RWPE1 (cell line): ENCODE data around the gene CD27.

ENCODE experiments used
- CTCF ChIA-PET: fragments of 350-600 bp; sonication (Branson Sonifier 250); formaldehyde crosslinking; extraction: SDS; loops from one replicate; lab custom pipeline; 2021; lab: Yijun Ruan, JAX
- POLR2A ChIA-PET: fragments of 400-600 bp; formaldehyde crosslinking; extraction: SDS; loops from one replicate; lab custom pipeline; 2020; ENCODE audit warnings: antibody characterized with exemption; ENCODE audit not compliant: low non-redundant PET; lab: Yijun Ruan, JAX
- DNase-seq: peaks from one replicate; pipeline ENCODE4 v3.0.0; 2012; ENCODE audit warnings: low spot score
- H3K27ac ChIP-seq: fragments of 450-650 bp; 2 replicates; pipeline ENCODE4 v1.5.1; 2017
- TF ChIP-seq, protein P1 (sequence below): fragments of 450-650 bp; conservative IDR thresholded peaks from 2 replicates; pipeline ENCODE4 v1.5.1; 2017; ENCODE audit warnings: low read depth, mild to moderate bottlenecking

Gene CD27

DNA sequence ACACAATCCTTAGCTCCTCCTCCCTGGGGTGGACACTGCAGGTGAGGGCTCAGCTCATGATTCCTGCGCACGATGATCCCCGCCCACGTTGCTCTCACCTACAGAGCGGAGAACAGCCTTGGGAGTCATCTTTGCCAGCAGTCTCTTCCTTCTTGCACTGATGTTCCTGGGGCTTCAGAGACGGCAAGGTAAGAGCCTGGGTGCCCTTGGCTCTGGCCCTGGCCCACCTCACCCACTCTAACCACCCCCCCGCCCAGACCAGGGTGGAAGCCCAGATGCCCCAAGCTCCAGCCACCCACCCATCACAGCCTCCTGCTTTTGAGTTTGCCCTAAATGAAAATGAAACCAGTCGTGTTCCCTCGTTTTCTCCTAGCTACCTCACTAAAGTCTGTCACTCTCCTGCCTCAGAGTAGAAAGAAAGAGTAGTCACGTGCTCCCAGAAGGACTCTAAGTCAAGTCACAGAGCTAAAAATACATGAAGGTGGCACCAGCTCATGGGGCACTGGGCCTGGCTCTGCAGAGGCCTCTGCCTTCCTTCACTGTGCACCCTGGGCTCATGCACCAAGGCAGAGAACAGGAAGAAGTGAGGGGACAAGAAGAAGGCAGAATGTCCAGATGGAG lies 16.1 kb downstream of the CD27 start:
- DNase-seq: no peak
- no peak overlapping the region for H3K27ac ChIP-seq
- ChIA-PET POLR2A (no interaction called here), CTCF (no interaction called here)
- TF ChIP-seq, protein P1, sequence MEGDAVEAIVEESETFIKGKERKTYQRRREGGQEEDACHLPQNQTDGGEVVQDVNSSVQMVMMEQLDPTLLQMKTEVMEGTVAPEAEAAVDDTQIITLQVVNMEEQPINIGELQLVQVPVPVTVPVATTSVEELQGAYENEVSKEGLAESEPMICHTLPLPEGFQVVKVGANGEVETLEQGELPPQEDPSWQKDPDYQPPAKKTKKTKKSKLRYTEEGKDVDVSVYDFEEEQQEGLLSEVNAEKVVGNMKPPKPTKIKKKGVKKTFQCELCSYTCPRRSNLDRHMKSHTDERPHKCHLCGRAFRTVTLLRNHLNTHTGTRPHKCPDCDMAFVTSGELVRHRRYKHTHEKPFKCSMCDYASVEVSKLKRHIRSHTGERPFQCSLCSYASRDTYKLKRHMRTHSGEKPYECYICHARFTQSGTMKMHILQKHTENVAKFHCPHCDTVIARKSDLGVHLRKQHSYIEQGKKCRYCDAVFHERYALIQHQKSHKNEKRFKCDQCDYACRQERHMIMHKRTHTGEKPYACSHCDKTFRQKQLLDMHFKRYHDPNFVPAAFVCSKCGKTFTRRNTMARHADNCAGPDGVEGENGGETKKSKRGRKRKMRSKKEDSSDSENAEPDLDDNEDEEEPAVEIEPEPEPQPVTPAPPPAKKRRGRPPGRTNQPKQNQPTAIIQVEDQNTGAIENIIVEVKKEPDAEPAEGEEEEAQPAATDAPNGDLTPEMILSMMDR: no peak

GRCh38 chr12:6461401-6462233 lies 16.9 kb downstream of the CD27 start:
- POLR2A ChIA-PET: no interaction called here
- TF ChIP-seq, protein P1: no peak
- DNase-seq: no peak
- no peak overlapping the region for H3K27ac ChIP-seq
- CTCF ChIA-PET: interaction anchor here (1.2 kb wide), 1 partner anchor 96 kb away, joined by 3 read pairs; no protein-coding TSS in a partner anchor

DNA sequence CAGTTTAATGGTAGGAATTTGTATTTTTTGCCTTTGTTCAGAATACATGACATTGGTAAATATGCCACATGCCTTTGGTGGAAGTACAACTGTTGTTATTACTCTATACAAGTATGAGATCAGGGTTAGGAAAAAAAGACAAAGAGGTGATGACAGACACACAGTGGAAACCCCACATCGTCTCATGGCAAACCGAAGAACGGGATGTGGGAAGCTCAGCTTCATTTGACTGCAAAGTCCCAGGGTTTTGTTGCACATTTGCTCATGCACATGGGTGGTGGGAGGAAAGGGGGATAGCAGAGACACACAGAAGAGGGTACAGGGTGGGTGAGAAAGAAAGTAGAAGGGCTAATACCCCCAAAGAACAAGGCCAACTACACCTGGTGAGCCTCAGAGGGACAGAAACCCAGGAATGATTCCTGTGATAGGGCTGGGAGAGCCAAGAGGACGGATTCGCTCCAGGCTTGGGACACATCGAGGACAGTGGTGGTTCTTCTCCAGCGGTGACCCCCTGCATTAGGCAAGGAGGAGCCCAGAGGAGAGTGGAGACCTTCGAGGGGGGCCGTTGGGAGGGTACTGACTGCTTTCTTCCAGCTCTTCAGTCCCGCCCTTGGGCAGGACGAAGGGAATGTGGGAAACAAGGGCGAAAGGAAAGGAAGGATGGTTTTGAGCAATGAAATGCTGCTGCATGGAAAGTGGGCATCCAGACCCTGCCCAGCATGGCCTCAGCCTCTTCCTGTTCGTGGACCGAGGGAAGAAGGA lies 17.7 kb downstream of the CD27 start:
- ChIA-PET CTCF (interaction anchor here (0.8 to 1.2 kb wide), 4 partner anchors 11 to 95 kb away, joined by 3 to 10 read pairs (median 3); partner anchors contain the start of gene TAPBPL), POLR2A (no interaction called here)
- H3K27ac ChIP-seq: no peak overlapping the region
- TF ChIP-seq, protein P1: no peak
- DNase-seq: no peak

- ChIA-PET POLR2A (no interaction called here), CTCF (interaction anchor here (0.8 to 1.2 kb wide), 3 partner anchors 38 to 94 kb away, joined by 3 to 10 read pairs (median 3); no protein-coding TSS in a partner anchor)
- no peak overlapping the region for H3K27ac ChIP-seq
- no peak for DNase-seq
- TF ChIP-seq, protein P1: no peak
Observed at GRCh38 chr12:6463216-6463615, 18.5 kb downstream of the CD27 start.

DNA sequence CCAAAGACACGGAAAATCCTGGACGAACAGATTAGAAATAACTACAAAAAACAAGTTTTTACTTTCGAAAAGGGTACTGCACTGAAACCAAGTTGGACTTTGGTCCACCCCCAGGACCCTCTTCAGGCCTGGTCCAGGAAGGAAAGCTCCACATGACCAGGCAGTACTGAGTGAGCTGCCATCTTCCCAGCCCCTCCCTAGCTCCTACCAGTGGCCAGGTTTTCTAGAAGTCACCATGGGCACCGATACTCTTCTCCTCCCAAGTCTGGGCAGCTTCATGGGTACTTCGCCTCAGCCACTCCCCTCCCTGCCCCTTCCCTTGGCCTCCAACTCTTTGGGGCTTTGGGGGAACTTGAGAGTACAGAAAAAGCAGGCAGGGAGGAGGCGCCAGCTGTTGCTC lies 19.1 kb downstream of the CD27 start:
- CTCF ChIA-PET: interaction anchor here (0.6 kb wide), 1 partner anchor 9 kb away, joined by 4 read pairs; no protein-coding TSS in a partner anchor
- POLR2A ChIA-PET: no interaction called here

More for the DNA sequence above, 19.1 kb downstream of the CD27 start:
- DNase-seq: no peak
- TF ChIP-seq, protein P1: no peak
- H3K27ac ChIP-seq: no peak overlapping the region
